Activated naive CD4-positive, alpha-beta T cell treated with anti-CD3 and anti-CD28 coated beads, Interleukin-2, amount 10 ng/mL, durations not matched to agents 7 days and 5 days (primary cell): ENCODE measurements around the gene MUC4.
"Not testable (repeated sequence)": the region's sequence is repeated elsewhere in the genome, so short reads cannot be mapped to it uniquely, and the experiment has no call there.

Experiments
- CTCF ChIA-PET: fragments of 350-600 bp; sonication (Branson Sonifier 250); formaldehyde crosslinking; loops from one replicate; lab custom pipeline; 2021; ENCODE audit warnings: antibody characterized with exemption; lab: Charles Lee
- DNase-seq: peaks from one replicate; pipeline ENCODE4 v3.0.0-alpha.2; 2020
- H3K27ac Mint-ChIP-seq: one replicate; pipeline ENCODE4 v1.8.0; 2021; ENCODE audit warnings: mild to moderate bottlenecking, moderate library complexity, mixed read lengths
- H3K27me3 Mint-ChIP-seq: one replicate; pipeline ENCODE4 v1.8.0; 2021; ENCODE audit warnings: mild to moderate bottlenecking, mixed read lengths
- H3K36me3 Mint-ChIP-seq: one replicate; pipeline ENCODE4 v1.8.0; 2021; ENCODE audit warnings: mixed read lengths
- H3K4me1 Mint-ChIP-seq: one replicate; pipeline ENCODE4 v1.8.0; 2021; ENCODE audit warnings: mixed read lengths
- H3K4me3 Mint-ChIP-seq: one replicate; pipeline ENCODE4 v1.8.0; 2021; ENCODE audit warnings: mild to moderate bottlenecking, moderate library complexity, mixed read lengths
- H3K9me3 Mint-ChIP-seq: one replicate; pipeline ENCODE4 v1.8.0; 2021; ENCODE audit warnings: mixed read lengths

MUC4 gene

GRCh38 chr3:195824425-195825190 is 12.9 kb upstream of the MUC4 start:
- H3K9me3 Mint-ChIP-seq, H3K27ac Mint-ChIP-seq, H3K36me3 Mint-ChIP-seq, CTCF ChIA-PET, DNase-seq, H3K4me1 Mint-ChIP-seq, H3K4me3 Mint-ChIP-seq: not testable (repeated sequence)
- peaks cover 32% of the 10 kb centered on the region for H3K27me3 Mint-ChIP-seq

GRCh38 chr3:195823999-195824398 is 12.3 kb upstream of the MUC4 start:
- Mint-ChIP-seq H3K9me3 (no peaks in the 10 kb centered on the region), H3K27ac (no peak overlapping the region), H3K4me1 (no peaks in the 10 kb centered on the region), H3K4me3 (no peak overlapping the region), H3K27me3 (peaks cover 31% of the 10 kb centered on the region), H3K36me3 (no peaks in the 10 kb centered on the region)
- DNase-seq = no peak
- CTCF ChIA-PET = no interaction called here

- Mint-ChIP-seq H3K9me3 (no peaks in the 10 kb centered on the region), H3K27me3 (peaks cover 31% of the 10 kb centered on the region), H3K4me1 (no peaks in the 10 kb centered on the region), H3K27ac (no peak overlapping the region), H3K36me3 (no peaks in the 10 kb centered on the region), H3K4me3 (no peak overlapping the region)
- CTCF ChIA-PET = no interaction called here
- DNase-seq = no peak
These were observed 11.6 kb upstream of the MUC4 start for GRCh38 chr3:195823280-195823679.

GRCh38 chr3:195822131-195822696 is 10.5 kb upstream of the MUC4 start:
- Mint-ChIP-seq H3K27me3 (peaks cover 31% of the 10 kb centered on the region), H3K4me1 (peaks cover 2% of the 10 kb centered on the region), H3K27ac (no peak overlapping the region), H3K9me3 (peaks cover 4% of the 10 kb centered on the region), H3K4me3 (no peak overlapping the region), H3K36me3 (peaks cover 2% of the 10 kb centered on the region)
- CTCF ChIA-PET = no interaction called here
- DNase-seq = no peak

- CTCF ChIA-PET = interaction anchor here (0.9 kb wide), 1 partner anchor 38 kb away, joined by 3 read pairs; no protein-coding TSS in a partner anchor
- Mint-ChIP-seq H3K9me3 (peaks cover 4% of the 10 kb centered on the region), H3K36me3 (peaks cover 2% of the 10 kb centered on the region)
These were observed 9.8 kb upstream of the MUC4 start for GRCh38 chr3:195821403-195822130.

GRCh38 chr3:195820901-195821300 is 9.2 kb upstream of the MUC4 start:
- H3K4me3 Mint-ChIP-seq = no peak overlapping the region
- H3K36me3 Mint-ChIP-seq = peaks cover 2% of the 10 kb centered on the region
- peaks cover 4% of the 10 kb centered on the region for H3K9me3 Mint-ChIP-seq
- H3K27ac Mint-ChIP-seq = no peak overlapping the region
- peaks cover 31% of the 10 kb centered on the region for H3K27me3 Mint-ChIP-seq
- DNase-seq = no peak
- H3K4me1 Mint-ChIP-seq = peaks cover 2% of the 10 kb centered on the region
- CTCF ChIA-PET = interaction anchor here (0.9 kb wide), 1 partner anchor 39 kb away, joined by 3 read pairs; no protein-coding TSS in a partner anchor

More at GRCh38 chr3:195821403-195822130, 9.8 kb upstream of the MUC4 start:
- Mint-ChIP-seq H3K4me1 (peaks cover 2% of the 10 kb centered on the region), H3K27ac (no peak overlapping the region), H3K27me3 (peaks cover 31% of the 10 kb centered on the region), H3K4me3 (no peak overlapping the region)
- no peak for DNase-seq

- Mint-ChIP-seq H3K36me3 (peaks cover 2% of the 10 kb centered on the region), H3K9me3 (peaks cover 4% of the 10 kb centered on the region), H3K4me1 (peaks cover 2% of the 10 kb centered on the region), H3K4me3 (no peak overlapping the region), H3K27me3 (peaks cover 25% of the 10 kb centered on the region), H3K27ac (no peak overlapping the region)
- CTCF ChIA-PET = interaction anchor here (1.3 kb wide), 1 partner anchor 31 kb away, joined by 3 read pairs; no protein-coding TSS in a partner anchor
- DNase-seq = no peak
These were observed 8.5 kb upstream of the MUC4 start for GRCh38 chr3:195820186-195820585.

DNA sequence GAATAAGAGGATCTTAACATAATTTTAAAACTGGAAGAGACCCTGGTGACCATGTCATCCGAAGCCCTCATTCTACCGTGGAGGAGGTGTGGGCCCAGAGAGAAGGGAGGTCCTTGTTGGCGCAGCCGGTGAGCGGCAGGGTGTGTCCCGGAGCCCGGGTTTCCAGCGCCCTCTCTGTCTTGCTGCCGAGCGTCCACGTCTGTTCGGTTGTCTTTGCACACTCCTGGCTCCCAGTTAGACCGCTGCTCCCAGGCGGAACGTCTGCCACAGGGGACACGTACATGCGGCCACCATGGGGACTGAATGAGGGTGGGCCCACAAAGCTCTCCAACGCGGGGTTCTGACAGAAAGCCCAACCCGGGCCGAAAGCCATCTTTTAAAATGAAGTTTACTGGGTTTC is 6.6 kb upstream of the MUC4 start:
- Mint-ChIP-seq H3K4me1 (peaks cover 2% of the 10 kb centered on the region), H3K9me3 (peaks cover 4% of the 10 kb centered on the region), H3K27me3 (peaks cover 32% of the 10 kb centered on the region), H3K27ac (no peak overlapping the region), H3K4me3 (no peak overlapping the region), H3K36me3 (peaks cover 2% of the 10 kb centered on the region)
- CTCF ChIA-PET = no interaction called here
- DNase-seq = no peak

GRCh38 chr3:195817578-195818135 is 5.9 kb upstream of the MUC4 start:
- H3K36me3 Mint-ChIP-seq = peaks cover 2% of the 10 kb centered on the region
- CTCF ChIA-PET = no interaction called here
- H3K27me3 Mint-ChIP-seq = peaks cover 31% of the 10 kb centered on the region
- H3K4me1 Mint-ChIP-seq = peaks cover 2% of the 10 kb centered on the region
- peaks cover 4% of the 10 kb centered on the region for H3K9me3 Mint-ChIP-seq
- peak overlapping the region; percentile 25 for H3K27ac Mint-ChIP-seq
- H3K4me3 Mint-ChIP-seq = no peak overlapping the region
- DNase-seq = no peak

DNA sequence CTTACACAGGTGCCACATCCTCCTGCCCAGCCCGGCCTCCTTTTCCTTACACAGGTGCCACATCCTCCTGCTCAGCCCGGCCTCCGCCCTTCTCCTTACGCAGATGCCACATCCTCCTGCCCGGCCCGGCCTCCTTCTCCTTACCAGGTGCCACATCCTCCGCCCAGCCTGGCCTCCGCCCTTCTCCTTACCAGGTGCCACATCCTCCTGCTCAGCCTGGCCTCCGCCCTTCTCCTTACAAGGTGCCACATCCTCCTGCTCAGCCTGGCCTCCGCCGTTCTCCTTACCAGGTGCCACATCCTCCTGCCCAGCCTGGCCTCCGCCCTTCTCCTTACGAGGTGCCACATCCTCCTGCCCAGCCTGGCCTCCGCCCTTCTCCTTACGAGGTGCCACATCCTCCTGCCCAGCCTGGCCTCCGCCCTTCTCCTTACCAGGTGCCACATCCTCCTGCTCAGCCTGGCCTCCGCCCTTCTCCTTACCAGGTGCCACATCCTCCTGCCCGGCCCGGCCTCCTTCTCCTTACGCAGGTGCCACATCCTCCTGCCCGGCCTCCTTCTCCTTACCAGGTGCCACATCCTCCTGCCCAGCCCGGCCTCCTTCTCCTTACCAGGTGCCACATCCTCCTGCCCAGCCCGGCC is 4.7 kb upstream of the MUC4 start:
- H3K27ac Mint-ChIP-seq, DNase-seq, H3K9me3 Mint-ChIP-seq, H3K4me3 Mint-ChIP-seq, H3K36me3 Mint-ChIP-seq, CTCF ChIA-PET, H3K4me1 Mint-ChIP-seq: not testable (repeated sequence)
- peaks cover 29% of the 10 kb centered on the region for H3K27me3 Mint-ChIP-seq

DNA sequence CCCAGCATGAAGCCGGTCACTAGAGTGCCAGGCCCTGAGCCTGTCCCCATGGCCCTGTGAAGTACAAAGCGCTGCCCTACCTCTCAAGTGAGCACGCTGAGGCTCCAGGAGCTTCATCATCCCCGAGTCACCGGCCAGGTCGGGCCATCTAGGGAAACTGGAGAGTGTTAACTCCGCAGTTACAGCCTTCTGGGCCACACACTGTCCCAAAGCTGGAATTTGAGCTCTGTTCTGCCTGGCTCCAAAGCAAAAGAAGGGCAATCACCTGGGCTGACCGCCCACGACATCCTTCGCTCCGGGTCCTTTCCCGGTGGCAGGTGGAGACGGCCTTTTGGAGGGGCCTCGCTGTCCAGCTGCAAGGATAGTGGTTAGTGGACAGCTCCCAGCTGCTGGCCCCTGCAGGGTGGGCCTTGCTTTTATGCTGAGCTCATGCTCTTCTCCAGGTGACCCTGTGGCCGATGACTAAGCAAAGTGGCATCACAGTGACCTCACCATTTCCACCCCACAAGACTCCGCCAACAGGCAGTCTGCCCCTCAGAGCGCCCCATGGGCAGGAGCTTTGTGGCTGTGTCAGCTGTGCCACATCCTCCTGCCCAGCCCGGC is 3.5 kb upstream of the MUC4 start:
- no peak for DNase-seq
- Mint-ChIP-seq H3K36me3 (peaks cover 2% of the 10 kb centered on the region), H3K9me3 (peaks cover 4% of the 10 kb centered on the region), H3K4me1 (peaks cover 2% of the 10 kb centered on the region), H3K27ac (no peak overlapping the region), H3K4me3 (no peak overlapping the region), H3K27me3 (peaks cover 31% of the 10 kb centered on the region)
- CTCF ChIA-PET = interaction anchor here (0.6 kb wide), 1 partner anchor 79 kb away, joined by 3 read pairs; no protein-coding TSS in a partner anchor

- Mint-ChIP-seq H3K27me3 (peaks cover 34% of the 10 kb centered on the region), H3K27ac (no peak overlapping the region), H3K36me3 (peaks cover 2% of the 10 kb centered on the region), H3K4me1 (peaks cover 2% of the 10 kb centered on the region), H3K9me3 (peaks cover 4% of the 10 kb centered on the region), H3K4me3 (no peak overlapping the region)
- CTCF ChIA-PET = interaction anchor here (0.7 kb wide), 1 partner anchor 36 kb away, joined by 3 read pairs; no protein-coding TSS in a partner anchor
- no peak for DNase-seq
These were observed 2.3 kb upstream of the MUC4 start for GRCh38 chr3:195813916-195814640.

DNA sequence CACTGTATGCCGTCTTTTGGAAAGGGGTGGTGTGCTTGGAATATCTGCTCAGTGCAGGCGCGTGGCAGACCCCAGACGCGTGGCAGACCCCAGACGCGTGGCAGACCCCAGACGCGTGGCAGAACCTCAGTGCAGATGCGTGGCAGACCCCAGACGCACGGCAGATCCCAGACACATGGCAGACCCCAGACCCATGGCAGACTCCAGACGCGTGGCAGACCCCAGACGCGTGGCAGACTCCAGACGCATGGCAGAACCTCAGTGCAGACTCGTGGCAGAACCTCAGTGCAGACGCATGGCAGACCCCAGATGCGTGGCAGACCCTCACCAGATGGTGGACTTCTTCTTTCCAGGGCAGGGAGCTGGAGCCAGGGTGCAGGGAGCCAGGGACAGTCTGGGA is 637 bp upstream of the MUC4 start:
- no peak overlapping the region for H3K27ac Mint-ChIP-seq
- H3K36me3 Mint-ChIP-seq = peaks cover 1% of the 10 kb centered on the region
- no peak overlapping the region for H3K4me3 Mint-ChIP-seq
- no peak for DNase-seq
- peaks cover 34% of the 10 kb centered on the region for H3K27me3 Mint-ChIP-seq
- H3K4me1 Mint-ChIP-seq = peaks cover 8% of the 10 kb centered on the region
- CTCF ChIA-PET = no interaction called here
- peaks cover 2% of the 10 kb centered on the region for H3K9me3 Mint-ChIP-seq
